ENCODE data around the gene STX5. TPM values are rescaled to one million over a fixed set of nuclear protein-coding genes. Genes with fewer than 3 reads are reported as not detected.
A peak's percentile ranks its signal among the peaks of the same experiment; 100 is the strongest.

The STX5 gene
- total and polyA plus RNA-seq, 9 of the 15 experiments (the other 6 are each of a cell fraction or from before 2014, with no cell fraction given), result 2.8 to 28.6 (median 23.7) TPM

- TF ChIP-seq FUS (optimal IDR thresholded peaks at IDR 0.05; ENCODE audit: low read depth, low read length) (no peak), ADNP (tag; IDR thresholded peaks at IDR 0.05) (no peak), ZC3H4 (CRISPR knock-in tag; IDR thresholded peaks at IDR 0.05; ENCODE audit: borderline replicate concordance) (no peak), ELF2 (CRISPR knock-in tag; IDR thresholded peaks at IDR 0.05) (0 out of 2 replicates have a peak, but pooled peaks have one; percentile 42), MTA1 (IDR thresholded peaks at IDR 0.05; ENCODE audit: borderline replicate concordance) (peak; percentile 76; the same call in 1 of the 2 replicates), HMGN3 (IDR thresholded peaks at IDR 0.05; ENCODE audit: borderline replicate concordance, extremely low read depth, insufficient read length, low read depth, low read length) (peak; percentile 76), SAFB2 (IDR thresholded peaks at IDR 0.05; ENCODE audit: borderline replicate concordance, low read depth, low read length, severe bottlenecking) (no peak), CHD2 (IDR thresholded peaks at IDR 0.05; ENCODE audit: low read depth, low read length) (peak; percentile 25; the same call in 1 of the 2 replicates), RHOXF2B (CRISPR knock-in tag; conservative IDR thresholded peaks at IDR 0.05) (no peak), KAT8 (IDR thresholded peaks at IDR 0.05; ENCODE audit: low read depth) (no peak), XRCC5 (IDR thresholded peaks at IDR 0.05; ENCODE audit: low read depth, low read length) (no peak), ZNF384 (IDR thresholded peaks at IDR 0.05; ENCODE audit: low read depth, low read length) (no peak), TAF1 (IDR thresholded peaks at IDR 0.05; ENCODE audit: control insufficient read depth, extremely low read depth, insufficient read depth, low read length, severe bottlenecking) (peak; percentile 62), SRSF1 (IDR thresholded peaks at IDR 0.05; ENCODE audit: low read depth, low read length) (no peak), SMARCA5 (IDR thresholded peaks at IDR 0.05) (peak; percentile 90; the same call in 1 of the 2 replicates), KLF6 (CRISPR knock-in tag; IDR thresholded peaks at IDR 0.05; ENCODE audit: borderline replicate concordance) (no peak), ZBTB5 (IDR thresholded peaks at IDR 0.05) (no peak), ZNF609 (CRISPR knock-in tag; IDR thresholded peaks at IDR 0.05; ENCODE audit: borderline replicate concordance) (no peak), SFPQ (IDR thresholded peaks at IDR 0.05; ENCODE audit: low read depth, low read length) (no peak)
Measured at GRCh38 chr11:62771144-62772021, 60.5 kb downstream of the STX5 start, which contains the start of gene TAF6L (continued).

All from K562 (cell line).